HepG2 (cell line): ENCODE results near the gene ITIH1. TPM values are rescaled to one million over a fixed set of nuclear protein-coding genes. Genes with fewer than 3 reads are reported as not detected.

Source experiments
- ATAC-seq: fragments of 200-7000 bp; cut with Tn5 transposase; 3 replicates; pipeline ENCODE4 v1.9.1; 2020; ENCODE audit warnings: mild to moderate bottlenecking, moderate library complexity
- BruUV-seq: library from RNA; stranded (reverse); fragments of 400-500 nt; replicated peaks from 2 replicates; lab custom pipeline; 2021; lab: Mats Ljungman, UMichigan
- CTCF ChIA-PET: fragments of 300-600 bp; formaldehyde crosslinking; extraction: SDS; loops from one replicate; lab custom pipeline; 2021; ENCODE audit warnings: low total read pairs, inconsistent platforms, low intra/inter-chr PET ratio; lab: Yijun Ruan, JAX
- POLR2A ChIA-PET: fragments of 350-600 bp; sonication (Branson Sonifier 250); formaldehyde crosslinking; loops from one replicate; lab custom pipeline; 2020; ENCODE audit warnings: antibody characterized with exemption, inconsistent platforms; lab: Yijun Ruan, JAX
- DNase-seq: peaks from one replicate; pipeline ENCODE4 v3.0.0-alpha.2; 2015; ENCODE audit warnings: low spot score
- FAIRE-seq: peaks from 3 replicates; lab custom pipeline; 2011; peaks lifted over from hg19 to GRCh38; lab: Jason Lieb, UNC
- H2AFZ ChIP-seq: one replicate; pipeline ENCODE4 v1.6.1; 2011; ENCODE audit warnings: low read length, inconsistent platforms
- H3K27ac ChIP-seq: fragments of 300-600 bp; 3 replicates; pipeline ENCODE4 v1.8.0; 2011; ENCODE audit warnings: mixed run types, mild to moderate bottlenecking, mixed read lengths, low read length, inconsistent platforms; ENCODE audit not compliant: insufficient read depth; ENCODE audit errors: extremely low read length
- H3K27me3 ChIP-seq, 2 experiments: fragments of 200-600 bp in 1 of 2; 2 replicates in 1 of 2; 3 replicates in 1 of 2; pipeline versions ENCODE4 v1.6.0 to v1.8.0; 2011; ENCODE audit warnings: low read length in 2 of 2, mild to moderate bottlenecking in 2 of 2, moderate library complexity in 2 of 2, inconsistent platforms in 1 of 2; ENCODE audit not compliant: insufficient read depth in 2 of 2, control insufficient read depth in 1 of 2
- H3K36me3 ChIP-seq, 2 experiments: fragments of 200-600 bp in 1 of 2; replicated peaks in 1 of 2; 2 replicates in 1 of 2; 3 replicates in 1 of 2; pipeline versions ENCODE4 v1.5.1 to v1.8.0; 2011; ENCODE audit warnings: low read length in 2 of 2, inconsistent platforms in 1 of 2; ENCODE audit not compliant: insufficient read depth in 2 of 2, control insufficient read depth in 1 of 2
- H3K4me1 ChIP-seq: 2 replicates; pipeline ENCODE4 v1.5.1; 2012; ENCODE audit warnings: low read length, inconsistent platforms; ENCODE audit not compliant: insufficient read depth
- H3K4me2 ChIP-seq: 2 replicates; pipeline ENCODE4 v1.6.0; 2011; ENCODE audit warnings: low read depth, low read length, inconsistent platforms
- H3K4me3 ChIP-seq, 3 experiments: fragments of 200-600 bp in 1 of 3; sonication (generic), shearing (Covaris generic) in 1 of 3; replicated peaks in 1 of 3; 2 replicates each; pipeline ENCODE4 v1.5.1; 2011 to 2016; ENCODE audit warnings: low read length in 3 of 3, inconsistent platforms in 2 of 3, low read depth in 2 of 3, mild to moderate bottlenecking in 2 of 3, control low read depth in 1 of 3, mixed read lengths in 1 of 3; ENCODE audit not compliant: insufficient read depth in 1 of 3
- H3K79me2 ChIP-seq: one replicate; pipeline ENCODE4 v1.6.1; 2011; ENCODE audit warnings: low read length, inconsistent platforms; ENCODE audit not compliant: insufficient read depth
- H3K9ac ChIP-seq: 2 replicates; pipeline ENCODE4 v1.6.0; 2011; ENCODE audit warnings: mild to moderate bottlenecking, low read depth, low read length, inconsistent platforms; ENCODE audit not compliant: insufficient read depth
- H3K9me3 ChIP-seq: 2 replicates; pipeline ENCODE4 v1.5.1; 2012; ENCODE audit warnings: mild to moderate bottlenecking, low read length
- H4K20me1 ChIP-seq: 2 replicates; pipeline ENCODE4 v1.6.0; 2011; ENCODE audit warnings: inconsistent platforms, mild to moderate bottlenecking, low read length, moderate library complexity; ENCODE audit not compliant: insufficient read depth
- FOXA1 ChIP-seq, 2 experiments: fragments of 450-650 bp in 1 of 2; sonication (generic) in 1 of 2; formaldehyde crosslinking in 1 of 2; IDR thresholded peaks; 2 replicates each; pipeline versions ENCODE4 v1.4.0 to v1.6.1; 2016 to 2020; ENCODE audit warnings: missing genetic modification reagents in 1 of 2
- HMG20B ChIP-seq: conservative IDR thresholded peaks from 2 replicates; pipeline ENCODE4 v1.6.1; 2016; ENCODE audit warnings: missing genetic modification reagents, missing compliant biosample characterization
- HNF4A ChIP-seq: sonication (generic); formaldehyde crosslinking; IDR thresholded peaks from 2 replicates; pipeline ENCODE4 v1.4.0; 2020; ENCODE audit warnings: missing genetic modification reagents
- HNRNPLL ChIP-seq: fragments of 200-400 bp; formaldehyde crosslinking; IDR thresholded peaks from 2 replicates; pipeline ENCODE4 v1.6.1; 2017; ENCODE audit warnings: mild to moderate bottlenecking, low read depth, low read length; ENCODE audit not compliant: poor library complexity, severe bottlenecking
- MIXL1 ChIP-seq: IDR thresholded peaks from 2 replicates; pipeline ENCODE4 v1.6.1; 2016
- RAD21 ChIP-seq: fragments of 450-650 bp; formaldehyde crosslinking; IDR thresholded peaks from 2 replicates; pipeline ENCODE4 v1.5.0; 2020; ENCODE audit warnings: mild to moderate bottlenecking
- RFX3 ChIP-seq: IDR thresholded peaks from 2 replicates; pipeline ENCODE4 v1.6.1; 2016; ENCODE audit warnings: missing biosample characterization, missing genetic modification reagents
- RXRA ChIP-seq: sonication (generic); formaldehyde crosslinking; IDR thresholded peaks from 2 replicates; pipeline ENCODE4 v1.5.1; 2020; ENCODE audit warnings: missing genetic modification reagents
- SMC3 ChIP-seq: IDR thresholded peaks from 2 replicates; pipeline ENCODE4 v1.6.1; 2011; ENCODE audit warnings: low read length, improper control_type of control experiment
- STAG1 ChIP-seq: sonication (generic); formaldehyde crosslinking; IDR thresholded peaks from 2 replicates; pipeline ENCODE4 v1.4.0; 2020; ENCODE audit warnings: missing genetic modification reagents
- ZFP1 ChIP-seq: IDR thresholded peaks from 2 replicates; pipeline ENCODE4 v1.6.1; 2016
- ZKSCAN1 ChIP-seq: fragments of 150-350 bp; IDR thresholded peaks from 2 replicates; pipeline ENCODE4 v1.6.1; 2014; ENCODE audit warnings: low read length
- WGBS: methylation state at CpG from one replicate; pipeline ENCODE4 v1.1.6; 2017; ENCODE audit warnings: low lambda C conversion rate; 5-methylcytosine and 5-hydroxymethylcytosine counted together
- in situ Hi-C: cut with HindIII; loops from 2 replicates; pipeline ENCODE4 v1.10.0; 2017; ENCODE audit warnings: low pct_unique_long_range_greater_than_20kb; ENCODE audit not compliant: extremely low pct_ligation_motif_present
- intact Hi-C: fragments of 100-400 bp; cut with micrococcal nuclease; formaldehyde crosslinking; loops from one replicate; pipeline ENCODE4 v1.10.0; 2022; ENCODE audit not compliant: unreplicated experiment
- polyA plus RNA-seq, 8 experiments: library from polyadenylated mRNA; depleted of rRNA in 3 of 8; stranded (reverse) in 7 of 8; unstranded in 1 of 8; fragments of >200 nt; fragmentation: Illumina TruSeq in 4 of 8; extraction: Trizol in 4 of 8; gene quantifications; 2 replicates each; pipeline versions ENCODE4 v1.2.1 to v1.2.3, GENCODE V29; 2011 to 2016; ENCODE audit warnings: low read depth in 4 of 8, missing spikeins in 1 of 8, mixed read lengths in 1 of 8; ENCODE audit not compliant: insufficient read depth in 1 of 8
- total RNA-seq, 5 experiments: library from RNA; depleted of rRNA; stranded (reverse); fragments of >200 nt; fragmentation: Illumina TruSeq; extraction: Trizol; gene quantifications; 2 replicates each; pipeline ENCODE4 v1.2.3, GENCODE V29; 2016; ENCODE audit warnings: low read depth in 1 of 5
- TF ChIP-seq, protein P1 (sequence below): sonication (generic); formaldehyde crosslinking; IDR thresholded peaks from 2 replicates; pipeline ENCODE4 v1.5.0; 2020; ENCODE audit warnings: mild to moderate bottlenecking, missing genetic modification reagents, moderate library complexity

The ITIH1 gene
- total and polyA plus RNA-seq, 2 of the 13 experiments (the other 11 are each of a cell fraction or from before 2014, with no cell fraction given), result 12.3 to 19.6 TPM

DNA sequence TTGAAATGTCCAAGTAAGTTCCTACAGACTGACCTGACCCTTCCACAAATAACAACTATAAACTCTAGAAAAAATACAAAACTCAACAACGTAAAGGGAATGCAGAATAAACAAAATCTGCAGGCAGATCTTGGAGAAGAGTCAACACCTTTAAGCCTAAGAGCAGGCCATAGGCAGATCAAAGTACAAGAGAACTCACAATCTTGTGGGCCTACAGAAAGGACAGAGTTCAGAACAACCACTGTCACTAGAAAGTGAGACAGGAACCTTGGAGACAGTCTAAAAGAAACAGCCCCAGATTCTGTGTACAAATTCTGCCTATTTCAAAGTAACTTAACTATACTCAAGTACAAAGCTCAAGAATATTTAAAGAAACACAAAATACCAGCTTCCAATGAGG lies 37.7 kb upstream of the ITIH1 start:
- Histone ChIP-seq H3K4me1 (peaks cover 30% of the 10 kb centered on the region), H3K27ac (peak overlapping the region; percentile 27), H3K79me2 (no peaks in the 10 kb centered on the region), H3K9me3 (no peaks in the 10 kb centered on the region), H3K9ac (no peak overlapping the region)
- BruUV-seq, result no TSS peak
- no peak for TF ChIP-seq HNRNPLL
- peak; percentile 42; the same call in 1 of the 2 replicates for TF ChIP-seq HNF4A (CRISPR knock-in tag)
- TF ChIP-seq, all 625 proteins: peak for 1
- DNase-seq (no peak), ATAC-seq (no peak), FAIRE-seq (peak; percentile 36)
- POLR2A ChIA-PET, result no interaction called here
- CTCF ChIA-PET, result no interaction called here
- Histone ChIP-seq H2AFZ (no peak overlapping the region), H4K20me1 (no peaks in the 10 kb centered on the region), H3K4me3 (no peak overlapping the region), H3K36me3 (peaks cover 10 to 48% of the 10 kb centered on the region in 2 experiments), H3K27me3 (no peaks in the 10 kb centered on the region), H3K4me2 (no peak overlapping the region)
- 11% methylated on average over 1 of the region's 1 CpG for WGBS
- intact Hi-C loops (loop anchor here (10.0 kb wide), 1 partner anchor 335 kb away; no protein-coding TSS in a partner anchor), in situ Hi-C loops (no loop called here)

DNA sequence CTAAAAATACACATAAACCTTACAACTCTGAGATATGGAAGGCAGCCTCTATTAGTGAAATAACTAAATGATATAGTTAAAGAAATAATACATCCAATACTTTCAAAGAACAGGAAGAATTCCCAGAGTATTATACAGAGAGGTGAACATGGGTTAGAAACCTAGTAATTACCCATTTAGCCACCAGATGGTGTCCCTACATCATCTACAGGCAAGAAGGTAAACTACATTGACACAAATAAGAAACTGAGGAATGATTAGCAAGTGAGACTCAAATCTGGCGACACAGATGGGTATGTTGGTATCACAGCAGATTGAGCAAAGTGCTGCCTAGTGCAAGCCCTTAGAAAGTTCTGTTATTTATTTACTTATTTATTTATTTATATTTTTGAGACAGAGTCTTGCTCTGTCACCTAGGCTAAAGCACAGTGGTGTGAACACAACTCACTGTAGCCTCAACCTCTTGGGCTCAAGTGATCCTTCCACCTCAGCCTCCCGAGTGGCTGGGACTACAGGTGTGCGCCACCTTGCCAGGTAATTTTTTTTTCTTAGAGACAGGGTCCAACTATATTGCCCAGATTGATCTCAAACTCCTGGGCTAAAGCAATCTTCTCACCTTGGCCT lies 34.9 kb upstream of the ITIH1 start:
- no peak overlapping the region for H3K9ac ChIP-seq
- WGBS, result 78% methylated on average over 3 of the region's 3 CpGs
- FAIRE-seq, result peak; percentile 83
- H3K9me3 ChIP-seq, result no peaks in the 10 kb centered on the region
- no peak overlapping the region for H2AFZ ChIP-seq
- no peak overlapping the region for H3K4me2 ChIP-seq
- POLR2A ChIA-PET, result interaction anchor here (1.0 to 1.4 kb wide), 2 partner anchors 37 to 50 kb away, joined by 5 read pairs; partner anchors contain the start of gene GLT8D1
- peaks cover 11 to 46% of the 10 kb centered on the region in 2 experiments for H3K36me3 ChIP-seq
- H3K4me1 ChIP-seq, result peaks cover 30% of the 10 kb centered on the region
- TF ChIP-seq RFX3 (CRISPR knock-in tag), result no peak
- no peak for TF ChIP-seq RXRA (CRISPR knock-in tag)
- no peak for TF ChIP-seq HMG20B (CRISPR knock-in tag)
- peak; percentile 88 for TF ChIP-seq SMC3
- peak; percentile 73 for TF ChIP-seq RAD21 (CRISPR knock-in tag)
- no peak for TF ChIP-seq FOXA1 (IDR thresholded peaks at IDR 0.05)
- peak; percentile 19; the same call in 1 of the 2 replicates for TF ChIP-seq FOXA1 (CRISPR knock-in tag; IDR thresholded peaks at IDR 0.05)
- TF ChIP-seq, protein P1, sequence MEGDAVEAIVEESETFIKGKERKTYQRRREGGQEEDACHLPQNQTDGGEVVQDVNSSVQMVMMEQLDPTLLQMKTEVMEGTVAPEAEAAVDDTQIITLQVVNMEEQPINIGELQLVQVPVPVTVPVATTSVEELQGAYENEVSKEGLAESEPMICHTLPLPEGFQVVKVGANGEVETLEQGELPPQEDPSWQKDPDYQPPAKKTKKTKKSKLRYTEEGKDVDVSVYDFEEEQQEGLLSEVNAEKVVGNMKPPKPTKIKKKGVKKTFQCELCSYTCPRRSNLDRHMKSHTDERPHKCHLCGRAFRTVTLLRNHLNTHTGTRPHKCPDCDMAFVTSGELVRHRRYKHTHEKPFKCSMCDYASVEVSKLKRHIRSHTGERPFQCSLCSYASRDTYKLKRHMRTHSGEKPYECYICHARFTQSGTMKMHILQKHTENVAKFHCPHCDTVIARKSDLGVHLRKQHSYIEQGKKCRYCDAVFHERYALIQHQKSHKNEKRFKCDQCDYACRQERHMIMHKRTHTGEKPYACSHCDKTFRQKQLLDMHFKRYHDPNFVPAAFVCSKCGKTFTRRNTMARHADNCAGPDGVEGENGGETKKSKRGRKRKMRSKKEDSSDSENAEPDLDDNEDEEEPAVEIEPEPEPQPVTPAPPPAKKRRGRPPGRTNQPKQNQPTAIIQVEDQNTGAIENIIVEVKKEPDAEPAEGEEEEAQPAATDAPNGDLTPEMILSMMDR, result peak; percentile 76
- peak; percentile 65; the same call in 1 of the 2 replicates for TF ChIP-seq MIXL1 (CRISPR knock-in tag)
- TF ChIP-seq ZKSCAN1, result no peak
- no peak for TF ChIP-seq ZFP1 (CRISPR knock-in tag)
- peak; percentile 95 for TF ChIP-seq STAG1 (CRISPR knock-in tag)
- TF ChIP-seq, all 625 proteins: peak for 6
- ATAC-seq (peak; percentile 76), DNase-seq (peak; percentile 44)
- intact Hi-C loops, result loop anchor here (1.0 to 10.0 kb wide), 3 partner anchors 57 to 332 kb away; no protein-coding TSS in a partner anchor
- Histone ChIP-seq H4K20me1 (no peaks in the 10 kb centered on the region), H3K79me2 (no peaks in the 10 kb centered on the region), H3K4me3 (no peak overlapping the region), H3K27ac (no peak overlapping the region), H3K27me3 (no peaks in the 10 kb centered on the region)
- in situ Hi-C loops, result no loop called here
- CTCF ChIA-PET, result interaction anchor here (1.1 to 2.7 kb wide), 3 partner anchors 50 to 78 kb away, joined by 3 to 29 read pairs (median 13); no protein-coding TSS in a partner anchor
- BruUV-seq, result TSS peak; percentile 35
